ENCODE data around the gene RNASEH1.
"Not testable (repeated sequence)": the region's sequence is repeated elsewhere in the genome, so short reads cannot be mapped to it uniquely, and the experiment has no call there.

Gene RNASEH1

GRCh38 chr2:3518496-3519254, 39.5 kb downstream of the RNASEH1 start:
- DNase-seq (ENCODE audit: low spot score): peak; percentile 95

- DNase-seq (ENCODE audit: low spot score): no peak
Measured at GRCh38 chr2:3517948-3518495, 40.1 kb downstream of the RNASEH1 start.

GRCh38 chr2:3516831-3517230, 41.3 kb downstream of the RNASEH1 start:
- DNase-seq (ENCODE audit: low spot score): no peak

GRCh38 chr2:3515438-3515837, 42.7 kb downstream of the RNASEH1 start:
- DNase-seq (ENCODE audit: low spot score): not testable (repeated sequence)

- no peak for DNase-seq (ENCODE audit: low spot score)
Measured at GRCh38 chr2:3513026-3513810, 44.9 kb downstream of the RNASEH1 start.

GRCh38 chr2:3512086-3512485, 46.0 kb downstream of the RNASEH1 start:
- no peak for DNase-seq (ENCODE audit: low spot score)

- no peak for DNase-seq (ENCODE audit: low spot score)
Measured at GRCh38 chr2:3505771-3506170, 52.4 kb downstream of the RNASEH1 start.

GRCh38 chr2:3504741-3505140, 53.4 kb downstream of the RNASEH1 start:
- DNase-seq (ENCODE audit: low spot score): no peak

GRCh38 chr2:3503483-3503882, 54.6 kb downstream of the RNASEH1 start:
- DNase-seq (ENCODE audit: low spot score): no peak

GRCh38 chr2:3503046-3503445, 55.1 kb downstream of the RNASEH1 start:
- DNase-seq (ENCODE audit: low spot score): no peak

- no peak for DNase-seq (ENCODE audit: low spot score)
Measured at GRCh38 chr2:3500326-3500899, 57.7 kb downstream of the RNASEH1 start.

- DNase-seq (ENCODE audit: low spot score): no peak
Measured at GRCh38 chr2:3498783-3499394, 59.2 kb downstream of the RNASEH1 start.

GRCh38 chr2:3496708-3497080, 61.4 kb downstream of the RNASEH1 start:
- not testable (repeated sequence) for DNase-seq (ENCODE audit: low spot score)

Data from LoVo (cell line).